ENCODE measurements around the gene KHNYN.
"Not testable (repeated sequence)": the region's sequence is repeated elsewhere in the genome, so short reads cannot be mapped to it uniquely, and the experiment has no call there.

Gene KHNYN

DNA sequence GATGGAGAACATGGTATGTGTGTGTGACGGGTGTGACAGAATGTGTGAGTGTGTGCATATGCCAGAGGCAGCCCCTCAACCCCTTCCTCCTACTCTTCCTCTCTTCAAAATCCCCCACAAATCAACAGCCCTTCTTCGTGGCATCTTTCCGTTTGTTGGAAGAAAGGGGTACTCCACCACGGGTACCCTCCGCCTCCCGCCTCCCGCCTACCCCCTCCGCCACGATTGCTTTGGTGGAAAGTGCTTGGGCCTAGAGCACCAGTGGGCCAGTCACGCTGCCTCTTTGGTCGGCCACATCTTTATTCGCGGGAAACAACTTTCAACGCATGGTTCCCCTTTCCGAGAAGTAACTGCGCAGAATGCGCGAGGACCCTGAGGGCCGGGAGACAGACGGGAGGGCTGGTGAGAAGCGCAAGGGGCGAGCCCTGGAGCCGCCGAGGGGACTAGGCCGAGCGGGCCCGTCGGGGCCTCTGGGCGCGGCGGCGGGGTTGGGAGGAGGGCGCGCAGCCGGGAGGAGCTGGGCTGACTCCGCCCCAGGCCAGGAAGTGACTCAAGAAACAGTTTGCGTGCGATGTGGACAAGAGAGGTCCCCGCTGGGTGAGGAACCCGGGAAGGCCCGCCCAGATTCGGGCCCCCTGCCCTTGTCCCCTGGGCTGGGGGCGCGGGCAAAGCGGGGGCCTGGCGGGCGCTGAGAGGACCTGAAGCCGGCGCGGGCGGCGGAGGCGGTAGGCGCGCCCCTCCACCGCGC is at the start of gene KHNYN, which contains the start of gene CBLN3:
TSS of gene KHNYN (plus strand) at position 560 of the 748 bp plus-strand sequence. CDS start 777 bp downstream, outside the sequence.
TSS of gene CBLN3 (minus strand) at position 274 of the 748 bp plus-strand sequence. CDS start 614 bp downstream, outside the sequence.
- peak; percentile 65 for DNase-seq (ENCODE audit: low read depth)

DNA sequence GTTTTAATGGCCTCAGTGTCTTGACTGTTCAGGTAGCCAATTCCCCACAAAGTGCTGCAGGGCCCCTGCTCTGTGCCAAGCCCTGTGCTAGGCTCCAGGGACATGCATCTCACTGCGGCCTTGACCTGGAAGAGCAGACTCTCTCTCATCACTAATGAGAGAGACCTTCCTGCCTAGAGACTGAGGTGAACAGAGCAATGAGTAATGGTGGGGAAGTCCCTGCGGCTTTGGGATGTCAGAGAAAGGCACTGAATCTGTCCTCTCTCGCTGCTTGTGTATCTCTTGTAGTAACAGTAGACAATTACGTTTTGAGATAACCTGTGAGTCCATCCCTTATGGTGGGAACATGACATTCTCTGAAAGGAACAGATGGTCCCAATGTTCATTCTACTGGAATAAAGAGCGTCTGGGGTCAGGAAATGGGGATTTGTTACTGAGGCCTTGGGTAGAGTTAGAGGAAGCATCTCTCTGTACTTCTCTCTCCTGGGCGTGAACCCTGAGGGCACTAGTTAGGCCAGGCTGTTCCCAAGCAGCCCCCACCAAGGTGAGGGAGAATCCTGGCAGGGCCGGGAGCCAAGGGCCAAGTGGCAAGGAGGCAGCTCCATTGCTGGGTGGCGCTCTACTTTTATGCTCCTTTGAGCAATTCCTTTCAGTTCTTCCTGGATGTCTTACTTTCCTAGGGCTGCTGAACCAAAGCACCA is 48.2 kb upstream of the KHNYN start:
- DNase-seq (ENCODE audit: low read depth) = no peak

DNA sequence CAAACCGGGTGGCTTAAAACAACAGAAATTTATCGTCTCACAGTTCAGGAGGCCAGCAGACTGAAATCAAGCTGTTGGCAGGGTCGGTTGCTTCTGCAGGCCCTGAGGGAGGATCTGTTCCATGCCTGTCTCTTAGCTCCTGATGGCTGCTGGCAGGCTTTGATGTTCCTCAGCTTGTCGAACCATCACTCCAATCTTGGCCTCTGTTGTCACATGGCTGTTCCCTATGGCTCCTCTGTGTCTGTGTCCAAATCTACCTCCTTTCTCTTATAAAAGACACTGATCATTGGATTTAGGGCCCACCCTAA is 47.7 kb upstream of the KHNYN start:
- no peak for DNase-seq (ENCODE audit: low read depth)

DNA sequence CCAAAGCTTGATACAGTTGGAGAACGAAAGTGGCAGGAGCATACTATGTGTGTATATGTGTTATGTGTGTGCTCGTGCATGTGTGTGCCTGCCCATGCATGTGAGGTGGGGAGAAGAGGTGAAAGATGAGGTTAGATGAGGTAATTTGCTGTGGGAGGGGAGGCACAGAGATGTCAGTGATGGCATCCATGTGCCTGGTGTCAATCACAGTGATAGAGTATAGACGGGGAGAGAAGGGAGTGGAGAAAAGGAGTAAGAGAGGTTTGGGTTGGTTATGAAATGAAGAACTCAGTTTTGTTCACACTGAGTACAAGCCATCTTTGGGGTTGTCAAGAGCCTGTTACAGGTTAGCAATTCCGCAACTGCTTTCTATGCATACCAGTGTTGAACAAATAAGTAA is 45.6 kb upstream of the KHNYN start:
- no peak for DNase-seq (ENCODE audit: low read depth)

DNA sequence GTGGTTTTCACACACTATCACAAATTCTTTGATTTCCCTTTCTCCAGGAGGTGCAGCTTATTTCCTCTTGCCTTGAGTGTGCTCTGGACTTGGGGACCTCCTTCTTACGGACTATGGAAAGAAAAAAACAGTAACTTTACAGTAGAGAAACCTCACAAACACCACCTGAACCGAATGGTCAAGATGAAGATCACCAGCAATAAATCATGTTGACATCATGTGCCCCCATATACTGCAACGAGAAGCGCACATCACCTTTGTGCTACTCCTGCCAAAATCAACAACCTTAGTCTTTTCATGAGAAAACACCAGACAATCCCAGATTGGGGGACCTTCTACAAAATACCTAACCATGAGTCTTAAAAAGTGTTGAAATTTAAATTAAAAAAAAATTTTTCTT is 44.2 kb upstream of the KHNYN start:
- DNase-seq (ENCODE audit: low read depth) = no peak

DNA sequence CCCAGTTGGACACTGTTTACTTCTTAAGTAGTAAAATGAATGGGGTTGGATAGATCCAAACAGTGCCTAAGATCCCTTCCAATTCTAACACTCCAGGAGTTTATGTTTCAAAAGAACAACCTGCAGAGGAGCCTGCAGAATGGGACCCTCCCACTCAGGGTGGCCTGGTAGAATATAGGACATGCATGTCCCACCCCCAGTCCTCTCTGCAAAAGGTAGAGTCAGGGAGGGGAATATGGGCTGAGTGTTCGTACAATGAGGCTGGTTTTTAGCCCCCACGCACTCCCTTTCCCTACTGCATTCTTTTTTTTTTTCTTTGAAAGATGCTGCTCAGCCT is 42.8 kb upstream of the KHNYN start:
- no peak for DNase-seq (ENCODE audit: low read depth)

DNA sequence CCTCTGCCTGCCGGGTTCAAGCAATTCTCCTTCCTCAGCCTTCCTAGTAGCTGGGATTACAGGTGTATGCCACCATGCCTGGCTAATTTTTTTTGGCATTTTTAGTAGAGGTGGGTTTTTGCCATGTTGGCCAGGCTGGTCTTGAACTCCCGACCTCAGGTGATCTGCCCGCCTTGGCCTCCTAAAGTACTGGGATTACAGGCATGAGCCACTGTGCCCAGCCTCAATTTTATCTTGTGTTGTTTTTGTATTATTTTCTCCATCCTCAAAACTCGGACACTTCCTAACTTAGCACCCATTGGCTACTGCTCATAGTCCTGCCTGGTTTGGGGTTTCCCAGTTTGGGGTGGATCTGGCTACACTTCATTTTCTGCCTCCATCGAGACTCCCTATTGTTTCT is 42.2 kb upstream of the KHNYN start:
- DNase-seq (ENCODE audit: low read depth) = not testable (repeated sequence)

DNA sequence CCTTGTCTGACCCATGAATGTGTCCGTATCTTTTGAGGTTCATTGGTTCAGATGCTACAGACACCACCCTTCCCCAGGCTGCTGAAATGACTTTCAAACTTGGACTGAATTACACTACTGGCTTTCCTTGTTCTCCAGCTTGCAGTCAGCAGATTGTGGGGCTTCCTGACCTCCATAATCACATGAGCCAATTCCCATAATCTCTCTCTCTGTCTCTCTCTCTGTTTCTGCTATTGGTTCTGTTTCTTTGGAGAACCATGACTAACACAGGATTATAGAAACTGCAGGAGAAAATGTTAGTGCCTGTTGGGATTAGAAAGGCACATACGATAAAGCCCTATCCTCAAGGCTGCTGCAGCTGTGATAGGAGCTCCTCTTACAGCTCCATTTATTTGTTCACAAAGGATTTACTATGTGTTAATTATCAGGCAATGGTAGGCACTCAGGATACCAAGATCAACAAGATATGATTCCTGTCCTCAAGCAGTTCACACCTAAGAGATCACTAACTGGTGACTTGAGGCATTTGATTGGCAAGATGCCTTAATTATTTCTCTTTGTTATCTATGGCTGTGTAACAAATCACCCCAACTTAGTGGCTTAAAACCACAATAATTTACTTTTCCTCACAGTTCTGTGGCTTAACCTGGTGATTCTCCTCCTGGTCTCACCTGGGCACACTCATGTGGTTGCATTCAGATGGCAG is 41.1 kb upstream of the KHNYN start:
- no peak for DNase-seq (ENCODE audit: low read depth)

DNA sequence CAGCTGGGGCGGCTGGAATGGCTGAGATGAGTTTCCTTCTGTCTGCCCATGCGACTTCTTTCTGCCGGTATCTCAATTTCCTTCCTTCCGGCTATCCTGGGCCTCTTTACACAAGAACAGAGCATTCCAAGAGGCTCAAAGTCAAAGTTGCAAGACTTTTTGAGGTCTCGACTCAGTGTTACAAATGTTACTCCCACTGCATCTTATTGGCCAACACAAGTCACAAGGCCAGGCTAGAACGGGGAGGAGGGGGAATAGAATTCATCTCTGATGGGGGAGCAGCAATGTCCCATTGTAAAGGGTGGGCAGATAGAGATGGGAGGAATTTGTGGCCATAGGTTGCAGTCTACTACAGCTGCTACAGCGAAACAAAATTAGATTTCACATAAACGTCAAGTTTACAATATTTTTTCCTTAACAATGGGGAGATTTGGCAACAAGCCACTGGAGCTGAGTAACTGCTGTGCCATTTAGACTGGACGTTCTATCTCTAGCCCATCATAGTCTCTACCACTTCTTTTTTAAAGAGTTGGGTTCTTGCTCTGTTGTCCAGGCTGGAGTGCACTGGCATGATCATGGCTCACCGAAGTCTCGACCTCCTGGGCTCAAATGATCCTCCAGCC is 40.4 kb upstream of the KHNYN start:
- no peak for DNase-seq (ENCODE audit: low read depth)

DNA sequence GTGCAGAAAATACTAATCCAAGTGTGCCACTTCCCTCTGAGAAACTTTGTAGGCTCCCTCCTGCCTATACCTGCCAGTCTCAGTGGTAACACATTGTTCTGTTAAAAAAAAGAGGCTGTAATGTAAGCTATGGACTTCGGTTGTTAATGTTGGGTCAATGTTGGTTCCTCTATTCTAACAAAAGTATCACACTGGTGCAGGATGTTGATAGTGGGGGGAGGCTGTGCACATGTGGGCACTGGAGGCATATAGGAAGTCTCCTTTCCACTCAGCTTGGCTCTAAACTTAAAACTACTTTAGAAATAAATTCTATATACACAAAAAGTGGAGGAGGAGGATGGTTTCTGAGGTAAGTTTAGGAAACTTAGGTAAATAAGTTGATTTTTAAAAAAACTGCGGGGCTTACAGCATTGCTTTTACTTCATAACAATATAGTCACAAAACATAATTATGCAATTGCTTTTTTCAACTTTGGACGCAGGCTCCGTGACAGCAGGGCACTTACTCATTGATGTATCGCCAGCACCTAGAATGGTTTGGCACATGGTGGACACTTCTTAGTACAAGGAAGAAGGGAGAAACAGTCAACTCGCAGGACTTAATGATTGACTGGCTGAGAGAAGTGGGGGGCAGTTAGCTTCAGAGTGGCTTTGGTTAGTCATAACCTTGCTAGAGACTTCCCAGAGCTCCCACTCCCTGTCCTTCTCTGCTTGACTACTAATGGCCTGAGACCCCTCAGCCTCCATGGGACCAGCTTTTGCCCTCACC is 38.9 kb upstream of the KHNYN start:
- no peak for DNase-seq (ENCODE audit: low read depth)

DNA sequence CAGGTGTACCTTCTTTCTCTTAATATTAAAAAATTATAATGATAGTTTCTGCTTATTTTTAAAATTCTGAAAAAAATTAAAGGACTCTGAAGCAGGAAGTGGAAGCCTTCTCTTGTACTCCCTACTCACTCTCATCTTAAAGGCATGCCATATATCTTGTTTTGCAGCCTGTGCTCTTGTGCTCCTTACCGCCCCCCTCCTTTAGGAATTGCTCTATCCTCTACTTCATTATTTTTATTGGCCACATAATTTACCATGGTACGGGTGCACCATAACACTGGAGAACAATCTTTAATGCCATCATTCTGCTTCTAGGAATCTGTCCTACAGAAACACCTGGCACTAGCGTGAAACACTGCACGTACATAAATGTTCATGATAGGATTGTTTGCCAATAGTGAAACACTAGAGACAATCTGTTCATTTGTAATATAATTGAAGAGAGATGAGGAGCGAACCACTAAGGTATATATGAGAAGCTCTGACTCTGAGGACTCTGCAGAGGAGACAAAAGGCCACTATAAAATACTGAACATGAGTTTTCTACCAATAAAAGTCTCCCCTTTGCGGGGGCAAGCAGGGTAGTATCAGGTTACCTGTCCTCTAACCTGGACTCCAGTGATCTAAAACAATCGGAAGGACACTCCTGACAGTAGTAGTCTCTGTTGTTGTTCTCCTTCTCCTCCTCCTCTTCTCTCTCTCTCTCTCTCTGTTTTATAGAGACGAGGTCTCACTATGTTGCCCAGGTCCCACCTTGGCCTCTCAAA is 37.2 kb upstream of the KHNYN start:
- DNase-seq (ENCODE audit: low read depth) = no peak

DNA sequence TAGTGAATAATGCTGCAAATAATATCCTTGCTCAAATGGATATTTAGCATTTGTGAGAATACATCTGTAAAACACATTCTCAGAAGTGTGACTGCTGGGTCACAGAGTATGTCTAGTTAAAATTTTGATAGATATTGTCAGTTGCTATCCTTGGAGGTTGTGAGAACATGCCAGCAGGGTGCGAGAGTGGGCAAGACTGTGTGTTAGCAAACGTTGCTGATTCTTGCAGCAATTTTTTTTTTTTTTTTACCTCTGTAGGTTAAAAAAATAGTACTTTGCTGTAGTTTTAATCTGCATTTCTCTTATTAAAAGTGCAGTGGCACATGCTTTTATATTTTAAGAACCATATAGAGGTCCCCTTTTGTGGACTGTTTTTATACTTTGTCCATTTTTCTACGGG is 35.5 kb upstream of the KHNYN start:
- DNase-seq (ENCODE audit: low read depth) = no peak

DNA sequence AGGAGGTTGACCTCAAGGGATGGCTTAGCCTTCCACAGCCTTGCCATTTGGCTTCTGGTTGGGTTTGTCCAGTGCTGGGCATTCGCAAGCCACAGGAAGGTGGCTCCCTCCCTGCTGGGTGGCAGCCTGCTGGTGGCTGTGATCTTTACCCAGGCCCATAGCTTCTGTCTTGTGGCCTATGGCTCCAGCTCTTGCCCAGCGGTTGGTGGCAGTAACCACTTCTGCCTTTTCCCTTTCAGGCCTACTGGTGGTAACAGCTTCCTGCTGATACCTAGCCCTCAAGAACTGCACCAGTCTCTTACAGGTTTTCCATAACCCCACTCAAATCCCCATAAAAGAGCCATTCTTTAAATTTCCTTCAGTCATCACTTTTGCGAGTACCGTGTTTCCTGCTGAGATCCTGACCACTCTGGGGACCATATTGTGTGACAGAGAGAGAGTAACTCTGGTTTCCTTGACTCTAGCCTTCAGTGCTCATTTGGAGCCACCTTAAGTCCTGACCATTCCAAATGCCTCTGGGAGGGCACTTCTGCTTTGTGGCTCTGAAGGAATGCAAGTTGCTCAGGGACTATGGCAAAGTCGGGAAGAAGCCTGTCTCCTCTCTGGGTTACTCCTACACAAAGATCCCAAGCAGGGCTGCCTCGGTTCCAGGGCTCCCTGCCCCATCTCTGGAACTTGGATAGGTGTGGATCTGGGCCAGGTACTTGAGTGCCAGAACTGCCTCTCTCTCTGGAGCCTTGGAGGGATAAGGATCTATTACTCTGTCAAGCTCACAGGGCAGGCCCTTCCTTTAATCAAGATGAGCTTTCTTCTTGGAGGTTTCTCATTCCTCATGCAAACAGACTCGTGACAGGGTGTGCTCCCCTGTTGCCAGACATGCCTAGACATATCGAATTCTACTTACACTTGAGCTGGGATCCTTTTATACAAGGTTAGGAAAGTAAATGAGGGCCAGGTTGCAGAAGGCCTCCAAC is 33.9 kb upstream of the KHNYN start:
- DNase-seq (ENCODE audit: low read depth) = no peak

DNA sequence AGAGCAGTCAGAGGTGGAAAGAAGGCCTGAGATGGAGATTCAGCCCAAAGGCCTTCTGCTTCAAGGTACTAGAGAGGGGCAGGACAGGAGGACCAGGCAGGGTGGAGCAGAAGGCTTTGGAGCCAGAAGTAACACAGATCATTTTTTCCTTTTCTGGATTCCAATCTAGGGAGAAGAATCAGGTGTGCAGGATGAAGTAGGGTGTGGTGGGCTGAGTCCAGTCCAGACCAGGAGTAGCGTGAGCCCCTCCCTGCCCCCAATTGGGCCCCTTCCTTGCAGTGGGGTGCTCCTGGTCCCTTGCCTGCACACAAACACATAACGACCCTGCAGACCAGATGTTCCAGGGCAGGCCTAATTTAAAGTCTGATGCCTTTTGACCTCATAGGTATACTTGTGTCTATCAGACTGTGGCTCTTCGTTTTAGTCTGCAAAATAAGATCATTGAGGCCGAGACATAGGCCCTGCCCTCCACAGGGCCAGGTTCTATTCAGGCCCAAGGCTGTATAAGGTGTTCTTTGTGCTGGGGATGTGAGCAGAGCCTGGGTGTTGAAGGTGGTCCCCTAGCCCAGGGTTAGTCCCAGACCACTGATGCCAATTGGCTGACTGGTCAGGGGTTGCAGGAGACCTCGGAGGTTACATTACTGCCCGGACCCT is 32.0 kb upstream of the KHNYN start:
- DNase-seq (ENCODE audit: low read depth) = no peak

DNA sequence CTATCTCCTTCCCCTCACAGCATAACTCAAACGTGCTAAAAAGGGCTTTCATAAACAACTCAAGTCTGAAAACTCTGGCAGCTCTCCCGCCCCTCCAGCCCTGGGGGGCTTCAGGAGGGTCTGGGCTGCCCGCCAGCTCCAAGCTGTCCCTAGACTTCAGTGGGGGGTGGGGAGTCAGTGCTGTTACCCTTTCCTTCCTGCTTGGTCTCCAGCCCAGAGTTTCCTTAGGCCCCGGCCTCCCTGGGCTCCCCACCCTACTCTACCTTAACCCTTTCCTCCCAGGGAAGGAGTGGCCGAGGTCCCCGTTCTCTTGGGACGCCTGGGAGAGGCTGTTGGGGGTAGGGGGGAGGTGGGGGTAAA is 31.5 kb upstream of the KHNYN start:
- no peak for DNase-seq (ENCODE audit: low read depth)

DNA sequence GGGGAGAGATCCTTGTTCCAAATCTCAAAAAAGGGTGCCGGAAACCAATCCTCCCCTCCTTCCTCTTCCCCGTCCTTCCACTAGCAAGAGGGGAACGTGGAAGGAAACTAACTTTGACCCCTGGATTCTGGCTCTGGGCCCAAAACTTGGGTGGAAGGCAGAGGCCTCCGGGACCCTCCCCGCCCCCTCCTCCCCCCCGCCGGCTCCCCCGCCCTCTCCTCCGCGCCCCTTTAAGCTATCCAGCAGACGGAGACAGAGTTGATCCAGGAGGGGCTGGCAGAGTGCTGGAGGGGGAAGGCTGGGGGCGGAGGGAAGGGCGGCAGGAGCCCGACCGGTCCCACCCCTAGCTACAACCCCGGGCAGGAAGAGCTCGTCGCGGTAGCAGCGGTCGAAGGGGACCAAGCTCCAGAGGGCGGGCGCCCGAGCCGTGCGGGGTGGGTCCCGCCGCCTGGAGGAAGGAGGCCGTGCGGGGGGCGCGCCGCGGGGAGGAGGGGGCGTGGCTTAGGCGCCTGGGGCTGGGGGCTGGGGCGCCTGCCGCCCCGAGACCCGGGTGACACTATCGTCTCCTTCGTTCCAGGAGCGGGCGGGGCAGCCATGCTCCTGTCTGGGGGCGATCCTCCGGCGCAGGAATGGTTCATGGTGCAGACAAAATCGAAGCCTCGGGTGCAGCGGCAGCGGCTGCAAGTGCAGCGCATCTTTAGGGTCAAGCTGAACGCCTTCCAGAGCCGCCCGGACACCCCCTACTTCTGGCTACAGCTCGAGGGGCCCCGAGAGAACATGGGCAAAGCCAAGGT is 30.9 kb upstream of the KHNYN start, which contains the start of gene NYNRIN:
TSS of gene NYNRIN (plus strand) at position 351 of the 794 bp plus-strand sequence. CDS start at position 595, 244 bp downstream.
- no peak for DNase-seq (ENCODE audit: low read depth)

DNA sequence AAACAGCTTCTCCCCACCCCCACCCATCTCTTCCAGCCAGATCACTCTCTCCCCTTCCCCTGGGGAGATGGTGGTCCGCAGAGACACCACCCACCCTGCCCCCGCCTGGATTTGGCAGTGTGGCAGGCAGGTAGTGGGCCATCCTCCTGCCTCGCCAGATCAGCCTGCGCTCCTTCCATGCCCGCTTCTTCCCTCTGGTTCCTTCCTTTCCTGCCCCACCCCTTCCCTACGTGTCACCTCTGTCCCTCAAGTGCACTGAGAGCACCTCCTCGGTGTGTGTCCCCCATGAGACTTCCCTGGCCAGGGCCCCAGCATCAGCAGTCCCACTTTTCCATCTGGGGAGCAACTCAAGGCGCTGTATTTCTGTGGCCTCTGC is 30.3 kb upstream of the KHNYN start:
- DNase-seq (ENCODE audit: low read depth) = no peak

DNA sequence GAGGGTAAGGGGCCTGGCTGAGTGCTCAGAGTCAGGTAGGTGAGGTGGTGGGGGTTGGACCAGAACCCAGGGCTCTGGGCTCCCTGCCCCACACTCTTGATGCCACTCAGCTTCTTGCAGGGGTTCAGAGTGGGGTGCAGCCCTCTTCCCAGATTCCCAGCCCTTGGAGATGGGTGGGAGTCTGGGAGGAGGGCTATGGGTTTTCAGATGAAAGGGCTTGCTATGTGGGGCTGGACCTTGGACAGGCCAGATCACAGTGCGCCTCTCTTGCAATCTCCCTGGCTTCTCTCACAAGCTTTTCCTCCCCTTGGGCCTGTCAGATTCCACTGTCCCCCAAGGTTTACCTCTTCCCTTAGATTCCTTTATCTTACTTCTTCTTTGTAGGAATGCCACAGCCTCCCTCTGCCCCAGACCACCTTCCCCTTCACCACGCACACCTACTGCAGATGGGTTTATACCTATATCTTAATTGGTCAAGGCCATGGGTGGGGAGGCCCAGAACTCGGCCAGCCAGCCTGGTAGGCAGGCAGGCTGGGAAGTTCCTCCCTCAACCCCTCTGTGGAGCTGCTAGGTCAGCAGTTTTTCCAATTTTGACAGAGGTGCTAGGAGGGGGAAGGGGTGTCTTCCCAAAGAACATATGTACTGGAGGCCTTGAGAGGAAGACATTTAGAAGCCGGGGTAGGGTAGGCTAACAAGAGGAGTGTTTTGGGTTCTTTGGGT is 29.6 kb upstream of the KHNYN start:
- DNase-seq (ENCODE audit: low read depth) = no peak
